ENCODE data around the gene PPP5C. TPM values are rescaled to one million over a fixed set of nuclear protein-coding genes. Genes with fewer than 3 reads are reported as not detected.

PPP5C gene
- total RNA-seq, 1 experiment from 2014 or later: 102 TPM

DNA sequence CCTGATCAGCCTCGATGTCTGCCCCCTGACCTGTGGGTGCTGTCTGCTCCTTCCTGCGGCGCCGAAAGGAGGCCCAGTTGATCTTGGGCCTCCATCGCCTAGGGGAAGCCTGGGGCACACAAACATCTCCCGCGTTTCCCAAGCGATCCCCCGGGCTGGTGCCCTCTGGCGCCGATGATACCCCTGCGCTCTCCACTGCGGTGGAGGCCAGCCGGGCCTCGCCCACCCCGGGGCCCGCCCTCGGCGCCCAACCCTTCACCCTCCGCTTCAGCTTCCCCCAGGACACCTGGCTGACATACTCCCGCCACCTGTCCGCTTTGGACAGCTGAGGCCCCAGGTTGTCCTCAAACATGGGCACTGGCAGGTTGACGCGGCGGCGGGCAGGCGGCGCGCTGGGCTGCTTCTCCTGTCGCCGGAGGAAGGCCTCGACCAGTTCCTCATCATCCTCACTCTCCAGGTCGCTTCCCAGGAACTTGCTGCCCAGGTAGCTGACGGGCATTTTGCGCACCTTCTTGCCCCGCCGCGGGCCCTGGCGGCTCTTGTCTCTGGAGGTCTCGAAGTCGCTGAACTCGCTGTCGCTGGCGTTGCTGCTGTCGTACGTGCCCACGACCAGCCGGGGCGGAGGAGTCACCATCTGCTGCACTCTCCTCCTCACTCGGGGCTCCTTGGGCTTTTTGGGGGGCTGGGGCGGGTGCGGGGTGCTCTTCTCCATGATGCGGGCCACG is 65.2 kb downstream of the PPP5C start:
- ChIA-PET RAD21 (ENCODE audit: low non-redundant PET in 1 of 2, low total read pairs in 2 of 2, uncharacterized antibody in 2 of 2, unreplicated experiment in 2 of 2) (no interaction called here), POLR2A (no interaction called here), CTCF (no interaction called here)
- DNase-seq (ENCODE audit: low read depth, low spot score) (no peak), ATAC-seq (no peak)
- Histone ChIP-seq H3K27me3 (ENCODE audit: insufficient read depth, low read length) (no peaks in the 10 kb centered on the region), H3K9ac (ENCODE audit: low read length) (no peak overlapping the region), H3K9me3 (ENCODE audit: control insufficient read depth in 1 of 2, insufficient read depth in 1 of 2, low read depth in 1 of 2, low read length in 2 of 2) (no peaks in the 10 kb centered on the region), H3K27ac (ENCODE audit: low read depth, low read length) (no peak overlapping the region), H3K9me2 (ENCODE audit: insufficient read depth) (no peaks in the 10 kb centered on the region), H2AFZ (ENCODE audit: low read depth, low read length, poor library complexity, severe bottlenecking) (no peak overlapping the region), H3K36me3 (ENCODE audit: control insufficient read depth in 1 of 2, insufficient read depth in 2 of 2, low read length in 2 of 2) (no peaks in the 10 kb centered on the region), H4K20me1 (ENCODE audit: insufficient read depth) (no peaks in the 10 kb centered on the region), H3K79me2 (ENCODE audit: insufficient read depth, low read length) (no peaks in the 10 kb centered on the region), H3K4me2 (ENCODE audit: low read length) (no peak overlapping the region), H3K4me3 (replicated peaks in 1 of 2; ENCODE audit: low read depth in 1 of 2, low read length in 2 of 2) (no peak overlapping the region), H3K4me1 (ENCODE audit: control insufficient read depth in 1 of 2, insufficient read depth in 2 of 2, low read length in 2 of 2) (peaks cover 11 to 12% of the 10 kb centered on the region in 2 experiments)
- BruUV-seq (replicated peaks): no TSS peak
- intact Hi-C loops (cut with micrococcal nuclease): no loop called here
- no peak for TF ChIP-seq EGR1 (IDR thresholded peaks at IDR 0.05; ENCODE audit: low read depth)
- TF ChIP-seq, protein P1, sequence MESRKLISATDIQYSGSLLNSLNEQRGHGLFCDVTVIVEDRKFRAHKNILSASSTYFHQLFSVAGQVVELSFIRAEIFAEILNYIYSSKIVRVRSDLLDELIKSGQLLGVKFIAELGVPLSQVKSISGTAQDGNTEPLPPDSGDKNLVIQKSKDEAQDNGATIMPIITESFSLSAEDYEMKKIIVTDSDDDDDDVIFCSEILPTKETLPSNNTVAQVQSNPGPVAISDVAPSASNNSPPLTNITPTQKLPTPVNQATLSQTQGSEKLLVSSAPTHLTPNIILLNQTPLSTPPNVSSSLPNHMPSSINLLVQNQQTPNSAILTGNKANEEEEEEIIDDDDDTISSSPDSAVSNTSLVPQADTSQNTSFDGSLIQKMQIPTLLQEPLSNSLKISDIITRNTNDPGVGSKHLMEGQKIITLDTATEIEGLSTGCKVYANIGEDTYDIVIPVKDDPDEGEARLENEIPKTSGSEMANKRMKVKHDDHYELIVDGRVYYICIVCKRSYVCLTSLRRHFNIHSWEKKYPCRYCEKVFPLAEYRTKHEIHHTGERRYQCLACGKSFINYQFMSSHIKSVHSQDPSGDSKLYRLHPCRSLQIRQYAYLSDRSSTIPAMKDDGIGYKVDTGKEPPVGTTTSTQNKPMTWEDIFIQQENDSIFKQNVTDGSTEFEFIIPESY (IDR thresholded peaks at IDR 0.05; ENCODE audit: extremely low read depth, insufficient replicate concordance, low read length): no peak
- TF ChIP-seq, protein P2, sequence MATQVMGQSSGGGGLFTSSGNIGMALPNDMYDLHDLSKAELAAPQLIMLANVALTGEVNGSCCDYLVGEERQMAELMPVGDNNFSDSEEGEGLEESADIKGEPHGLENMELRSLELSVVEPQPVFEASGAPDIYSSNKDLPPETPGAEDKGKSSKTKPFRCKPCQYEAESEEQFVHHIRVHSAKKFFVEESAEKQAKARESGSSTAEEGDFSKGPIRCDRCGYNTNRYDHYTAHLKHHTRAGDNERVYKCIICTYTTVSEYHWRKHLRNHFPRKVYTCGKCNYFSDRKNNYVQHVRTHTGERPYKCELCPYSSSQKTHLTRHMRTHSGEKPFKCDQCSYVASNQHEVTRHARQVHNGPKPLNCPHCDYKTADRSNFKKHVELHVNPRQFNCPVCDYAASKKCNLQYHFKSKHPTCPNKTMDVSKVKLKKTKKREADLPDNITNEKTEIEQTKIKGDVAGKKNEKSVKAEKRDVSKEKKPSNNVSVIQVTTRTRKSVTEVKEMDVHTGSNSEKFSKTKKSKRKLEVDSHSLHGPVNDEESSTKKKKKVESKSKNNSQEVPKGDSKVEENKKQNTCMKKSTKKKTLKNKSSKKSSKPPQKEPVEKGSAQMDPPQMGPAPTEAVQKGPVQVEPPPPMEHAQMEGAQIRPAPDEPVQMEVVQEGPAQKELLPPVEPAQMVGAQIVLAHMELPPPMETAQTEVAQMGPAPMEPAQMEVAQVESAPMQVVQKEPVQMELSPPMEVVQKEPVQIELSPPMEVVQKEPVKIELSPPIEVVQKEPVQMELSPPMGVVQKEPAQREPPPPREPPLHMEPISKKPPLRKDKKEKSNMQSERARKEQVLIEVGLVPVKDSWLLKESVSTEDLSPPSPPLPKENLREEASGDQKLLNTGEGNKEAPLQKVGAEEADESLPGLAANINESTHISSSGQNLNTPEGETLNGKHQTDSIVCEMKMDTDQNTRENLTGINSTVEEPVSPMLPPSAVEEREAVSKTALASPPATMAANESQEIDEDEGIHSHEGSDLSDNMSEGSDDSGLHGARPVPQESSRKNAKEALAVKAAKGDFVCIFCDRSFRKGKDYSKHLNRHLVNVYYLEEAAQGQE (IDR thresholded peaks at IDR 0.05; ENCODE audit: low read depth): no peak

Data from HCT116 (cell line).